ENCODE results near the gene CDCA4. TPM values are rescaled to one million over a fixed set of nuclear protein-coding genes. Genes with fewer than 3 reads are reported as not detected.
"Not testable (repeated sequence)": the region's sequence is repeated elsewhere in the genome, so short reads cannot be mapped to it uniquely, and the experiment has no call there.

Gene CDCA4
- total RNA-seq, 1 donor from 2014 or later: 21.5 TPM

- peaks cover 2% of the 10 kb centered on the region for H3K4me1 Mint-ChIP-seq (ENCODE audit: low read depth)
- DNase-seq (ENCODE audit: low spot score, unreplicated experiment): no peak
- H3K27ac Mint-ChIP-seq: no peak overlapping the region
- no peaks in the 10 kb centered on the region for H3K9me3 Mint-ChIP-seq (ENCODE audit: low read depth)
- H3K4me3 Mint-ChIP-seq (ENCODE audit: low read depth): no peak overlapping the region
- H3K36me3 Mint-ChIP-seq (ENCODE audit: insufficient read depth): no peaks in the 10 kb centered on the region
- H3K27me3 Mint-ChIP-seq: peaks cover 33% of the 10 kb centered on the region
- TF ChIP-seq, protein P1, sequence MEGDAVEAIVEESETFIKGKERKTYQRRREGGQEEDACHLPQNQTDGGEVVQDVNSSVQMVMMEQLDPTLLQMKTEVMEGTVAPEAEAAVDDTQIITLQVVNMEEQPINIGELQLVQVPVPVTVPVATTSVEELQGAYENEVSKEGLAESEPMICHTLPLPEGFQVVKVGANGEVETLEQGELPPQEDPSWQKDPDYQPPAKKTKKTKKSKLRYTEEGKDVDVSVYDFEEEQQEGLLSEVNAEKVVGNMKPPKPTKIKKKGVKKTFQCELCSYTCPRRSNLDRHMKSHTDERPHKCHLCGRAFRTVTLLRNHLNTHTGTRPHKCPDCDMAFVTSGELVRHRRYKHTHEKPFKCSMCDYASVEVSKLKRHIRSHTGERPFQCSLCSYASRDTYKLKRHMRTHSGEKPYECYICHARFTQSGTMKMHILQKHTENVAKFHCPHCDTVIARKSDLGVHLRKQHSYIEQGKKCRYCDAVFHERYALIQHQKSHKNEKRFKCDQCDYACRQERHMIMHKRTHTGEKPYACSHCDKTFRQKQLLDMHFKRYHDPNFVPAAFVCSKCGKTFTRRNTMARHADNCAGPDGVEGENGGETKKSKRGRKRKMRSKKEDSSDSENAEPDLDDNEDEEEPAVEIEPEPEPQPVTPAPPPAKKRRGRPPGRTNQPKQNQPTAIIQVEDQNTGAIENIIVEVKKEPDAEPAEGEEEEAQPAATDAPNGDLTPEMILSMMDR (IDR thresholded peaks at IDR 0.05; ENCODE audit: unreplicated experiment): no peak
These were observed 22.8 kb upstream of the CDCA4 start for GRCh38 chr14:105043641-105044040.

GRCh38 chr14:105042813-105043212 is 21.9 kb upstream of the CDCA4 start:
- H3K27ac Mint-ChIP-seq: no peak overlapping the region
- no peak overlapping the region for H3K4me3 Mint-ChIP-seq (ENCODE audit: low read depth)
- TF ChIP-seq, protein P1 (IDR thresholded peaks at IDR 0.05; ENCODE audit: unreplicated experiment): no peak
- H3K36me3 Mint-ChIP-seq (ENCODE audit: insufficient read depth): no peaks in the 10 kb centered on the region
- peaks cover 2% of the 10 kb centered on the region for H3K4me1 Mint-ChIP-seq (ENCODE audit: low read depth)
- no peak for DNase-seq (ENCODE audit: low spot score, unreplicated experiment)
- H3K27me3 Mint-ChIP-seq: peaks cover 33% of the 10 kb centered on the region
- H3K9me3 Mint-ChIP-seq (ENCODE audit: low read depth): no peaks in the 10 kb centered on the region

DNA sequence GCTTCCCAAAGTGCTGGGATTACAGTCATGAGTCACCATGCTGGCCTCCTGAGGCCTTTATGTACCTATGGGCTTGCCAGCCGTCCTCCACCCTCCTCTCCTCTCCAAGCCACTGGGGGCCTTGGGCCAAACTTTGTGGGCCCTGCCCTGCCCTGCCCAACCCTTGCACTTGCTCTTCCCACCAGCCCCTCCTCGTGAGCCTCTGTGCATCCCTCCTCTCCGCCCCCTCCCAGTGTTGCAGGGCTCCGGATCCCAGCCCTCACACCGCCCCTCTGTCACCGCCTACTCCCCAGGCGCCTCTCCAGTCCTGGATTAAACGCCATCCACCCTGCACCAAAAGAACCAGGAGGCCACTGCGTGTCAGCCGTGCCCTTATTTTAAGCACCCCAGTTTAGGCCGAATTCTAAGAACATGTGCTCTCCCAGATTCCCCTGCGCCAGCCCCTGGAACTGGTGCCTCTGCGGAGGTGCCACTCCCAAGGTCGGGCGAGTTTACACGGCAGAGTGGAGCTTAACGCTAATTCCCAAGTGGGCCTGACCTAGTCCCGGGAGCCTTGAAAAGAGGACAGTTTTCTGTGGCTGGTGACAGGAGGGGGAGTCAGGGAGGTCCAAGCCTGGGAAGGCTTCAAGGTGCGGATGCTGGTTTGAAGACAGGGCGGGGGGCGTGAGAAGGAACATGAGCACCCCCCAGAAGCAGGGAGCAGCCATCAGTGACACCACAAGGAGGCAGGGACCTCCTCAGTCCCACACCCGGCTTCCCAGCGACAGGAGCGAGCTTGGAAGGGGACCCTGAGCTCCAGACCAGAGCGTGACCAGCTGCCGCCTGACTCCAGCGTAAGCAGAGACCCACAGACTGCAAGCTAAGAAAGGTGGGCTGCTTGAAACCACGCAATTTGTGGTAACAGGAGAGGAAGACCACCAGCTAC is 21.2 kb upstream of the CDCA4 start:
- Mint-ChIP-seq H3K4me1 (ENCODE audit: low read depth) (peaks cover 2% of the 10 kb centered on the region), H3K27me3 (peaks cover 33% of the 10 kb centered on the region), H3K36me3 (ENCODE audit: insufficient read depth) (no peaks in the 10 kb centered on the region), H3K27ac (peak overlapping the region; percentile 33), H3K4me3 (ENCODE audit: low read depth) (no peak overlapping the region), H3K9me3 (ENCODE audit: low read depth) (no peaks in the 10 kb centered on the region)
- TF ChIP-seq, protein P1 (IDR thresholded peaks at IDR 0.05; ENCODE audit: unreplicated experiment): no peak
- no peak for DNase-seq (ENCODE audit: low spot score, unreplicated experiment)

DNA sequence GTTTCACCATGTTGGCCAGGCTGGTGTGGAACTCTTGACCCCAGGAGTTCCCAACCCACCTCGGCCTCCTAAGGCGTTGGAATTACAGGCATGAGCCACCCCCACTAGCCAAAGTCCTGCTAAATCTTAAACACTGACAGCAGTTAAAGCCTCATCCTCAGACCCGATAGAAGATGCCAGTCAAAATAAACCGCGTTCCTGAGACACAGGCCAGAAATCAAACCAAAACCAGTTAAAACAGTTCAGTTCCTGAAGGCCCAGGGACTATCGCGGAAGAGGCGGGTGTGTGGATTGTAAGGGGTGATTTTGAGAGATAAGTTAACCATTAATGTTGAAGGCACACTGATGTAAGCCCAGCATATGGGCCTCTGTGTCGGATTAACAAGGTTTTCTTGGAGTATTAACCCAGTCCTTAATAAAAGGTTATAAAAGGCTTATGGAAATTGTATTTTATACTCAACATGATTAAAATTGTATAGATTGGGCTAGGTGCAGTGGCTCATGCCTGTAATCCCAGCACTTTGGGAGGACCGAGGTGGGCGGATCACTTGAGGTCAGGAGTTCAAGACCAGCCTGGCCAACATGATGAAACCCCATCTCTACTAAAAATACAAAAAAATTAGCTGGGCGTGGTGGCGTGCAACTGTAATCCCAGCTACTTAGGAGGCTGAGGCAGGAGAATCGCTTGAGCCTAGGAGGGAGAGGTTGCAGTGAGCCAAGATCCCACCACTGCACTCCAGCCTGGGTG is 18.7 kb upstream of the CDCA4 start:
- Mint-ChIP-seq H3K27me3 (peaks cover 28% of the 10 kb centered on the region), H3K4me3 (ENCODE audit: low read depth) (no peak overlapping the region), H3K36me3 (ENCODE audit: insufficient read depth) (no peaks in the 10 kb centered on the region), H3K27ac (no peak overlapping the region), H3K4me1 (ENCODE audit: low read depth) (peaks cover 2% of the 10 kb centered on the region), H3K9me3 (ENCODE audit: low read depth) (no peaks in the 10 kb centered on the region)
- no peak for DNase-seq (ENCODE audit: low spot score, unreplicated experiment)
- TF ChIP-seq, protein P1 (IDR thresholded peaks at IDR 0.05; ENCODE audit: unreplicated experiment): no peak

DNA sequence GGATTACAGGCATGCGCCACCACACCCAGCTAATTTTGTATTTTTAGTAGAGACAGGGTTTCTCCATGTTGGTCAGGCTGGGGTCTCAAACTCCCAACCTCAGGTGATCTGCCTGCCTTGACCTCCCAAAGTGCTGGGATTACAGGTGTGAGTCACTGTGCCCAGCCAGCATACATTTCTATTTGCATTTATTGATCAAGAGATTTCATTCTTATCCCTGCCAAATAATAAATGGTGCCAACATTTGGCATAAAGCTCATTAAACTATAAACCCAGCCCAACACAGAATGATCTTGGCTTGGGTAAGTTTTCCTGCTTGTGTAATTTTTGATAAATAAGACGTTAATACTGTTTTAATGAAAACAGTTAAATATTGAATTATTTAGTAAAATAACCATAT is 14.7 kb upstream of the CDCA4 start:
- peaks cover 38% of the 10 kb centered on the region for H3K27me3 Mint-ChIP-seq
- H3K4me3 Mint-ChIP-seq (ENCODE audit: low read depth); DNase-seq (ENCODE audit: low spot score, unreplicated experiment); H3K36me3 Mint-ChIP-seq (ENCODE audit: insufficient read depth); H3K4me1 Mint-ChIP-seq (ENCODE audit: low read depth); H3K9me3 Mint-ChIP-seq (ENCODE audit: low read depth); H3K27ac Mint-ChIP-seq: not testable (repeated sequence)

All from progenitor cell of endocrine pancreas (in vitro differentiated cells).